Heart right ventricle (tissue), 16 donors: Measurements from ENCODE around the gene SH3D21. TPM values are rescaled to one million over a fixed set of nuclear protein-coding genes. Genes with fewer than 3 reads are reported as not detected.
A peak's percentile ranks its signal among the peaks of the same experiment; 100 is the strongest.

Experiments
- ATAC-seq, 8 donors: fragments of 200-7000 bp; cut with Tn5 transposase; one replicate each; pipeline ENCODE4 v1.9.1; 2020; ENCODE audit warnings: mild to moderate bottlenecking in 8 of 8, moderate library complexity in 8 of 8, moderate number of reproducible peaks in 1 of 8
- DNase-seq, 2 donors: peaks; one replicate each; pipeline ENCODE4 v3.0.0-alpha.2; 2020
- H3K27ac ChIP-seq, 10 donors: fragments of 200-600 bp; sonication (generic) in 2 of 10; one replicate each; pipeline versions ENCODE4 v1.5.0 to v1.8.0; 2020 to 2022; ENCODE audit warnings: mild to moderate bottlenecking in 3 of 10
- H3K27me3 ChIP-seq, 7 donors: fragments of 200-600 bp; one replicate each; pipeline ENCODE4 v1.8.0; 2021 to 2022; ENCODE audit warnings: mild to moderate bottlenecking in 2 of 7
- H3K36me3 ChIP-seq, 9 donors: fragments of 200-600 bp; sonication (generic) in 1 of 9; one replicate each; pipeline versions ENCODE4 v1.5.0 to v1.8.0; 2020 to 2022; ENCODE audit warnings: mild to moderate bottlenecking in 2 of 9
- H3K4me1 ChIP-seq, 9 donors: fragments of 200-600 bp; sonication (generic) in 1 of 9; one replicate each; pipeline versions ENCODE4 v1.5.0 to v1.8.0; 2020 to 2022; ENCODE audit warnings: mild to moderate bottlenecking in 4 of 9
- H3K4me3 ChIP-seq, 10 donors: fragments of 200-600 bp; sonication (generic) in 2 of 10; one replicate each; pipeline versions ENCODE4 v1.5.0 to v1.8.0; 2020 to 2022; ENCODE audit warnings: mild to moderate bottlenecking in 7 of 10, moderate library complexity in 2 of 10
- H3K9me3 ChIP-seq, 11 donors: fragments of 200-600 bp in 10 of 11; sonication (generic) in 2 of 11; one replicate each; pipeline versions ENCODE4 v1.5.0 to v1.8.0; 2013 to 2022; ENCODE audit warnings: mild to moderate bottlenecking in 2 of 11, control low read depth in 1 of 11, moderate library complexity in 1 of 11
- WGBS, 2 donors: extraction: QIAGEN DNeasy Blood & Tissue Kit; methylation state at CpG; one replicate each; pipeline ENCODE4 v1.1.7; 2013; ENCODE audit warnings: inconsistent platforms in 1 of 2; 5-methylcytosine and 5-hydroxymethylcytosine counted together
- intact Hi-C, 10 donors: fragments of 100-400 bp; cut with DNase I; formaldehyde crosslinking; loops; one replicate each; pipeline versions ENCODE4 v1.11.1 to v1.14.2; 2022
- polyA plus RNA-seq, 2 donors: library from polyadenylated mRNA; stranded (reverse); fragments of 200-250 nt; gene quantifications; one replicate each; pipeline ENCODE4 v1.2.3, GENCODE V29; 2013
- total RNA-seq, 10 donors: library from RNA; stranded (reverse); fragmentation: NEBNext Ultra II Directional in 3 of 10; extraction: Animal tissue kit (Norgen Biotek cat#: 25700) in 3 of 10; gene quantifications; one replicate each; pipeline versions ENCODE4 v1.2.1 to v1.2.4, GENCODE V29; 2021 to 2023
- TF ChIP-seq, protein P1 (sequence below), 9 donors: fragments of 200-600 bp; sonication (generic) in 2 of 9; IDR thresholded peaks; one replicate each; pipeline versions ENCODE4 v1.5.0 to v1.8.0; 2021 to 2022; ENCODE audit warnings: antibody characterized with exemption in 9 of 9, mild to moderate bottlenecking in 5 of 9, moderate library complexity in 1 of 9
- donor health status: Arrhythmogenic right ventricular cardiomyopathy.
- donor health status: ischemic (EF 13 %, LVEDD 7.1; RV severe dilation, severe dysfunction).
- donor health status: healthy with polysubstance abuse.
- donor health status: DM: no; HTN: yes; CAD: no.
- donor health status: DM: no; HTN: no; CAD: no.
- donor health status: ischemic (EF 25% LVEDD 6.9; RV normal size, moderate dysfunction).
- donor health status: ischemic (EF 25% LVEDD 5.7; RV mildly dilated, moderate dysfunction).
- donor health status: healthy.
- donor health status: DM: yes; HTN: yes; CAD: no.
- donor health status: Ischemic cardiomyopathy.
- donor health status: ischemic (EF 35%, LVEDD 5.7; RV mildly dilated, moderate dysfunction).
- donor health status: nonischemic (EF 11% LVEDD 7.7; RV severe dilation, severe dysfunction).
- donor health status: DM: yes; HTN: yes; CAD: no.
- donor health status: PGD.
- donor health status: ischemic (EF 29% LVEDD 5.4; RV normal size, mild dysfunction).
- donor health status: nonischemic (EF 23%, LVEDD 6.1; RV moderate dilation, normal function).

Gene SH3D21
- total and polyA plus RNA-seq, 12 donors, result 0.58 to 4.8 (median 1.7) TPM

- Histone ChIP-seq H3K9me3 (no peaks in the 10 kb centered on the region), H3K4me1 (peaks cover 4 to 41% (median 20%) of the 10 kb centered on the region in 9 donors)
- intact Hi-C loops, result loop anchor here in 4 of 10 donors (5.0 to 10.0 kb wide), 3 partner anchors 60 to 110 kb away; no protein-coding TSS in a partner anchor
Observed at GRCh38 chr1:36304970-36305914, 926 bp upstream of the SH3D21 start.

GRCh38 chr1:36305915-36306209 is 306 bp upstream of the SH3D21 start:
- WGBS, 2 donors, result 72 to 74% methylated on average over 7 of the region's 7 CpGs
- H3K4me3 ChIP-seq, result peak overlapping the region in 8 of 10 donors; percentile 65 to 98 (median 84)

More at GRCh38 chr1:36304970-36305914, 926 bp upstream of the SH3D21 start:
- ATAC-seq, result no peak
- 76 to 80% methylated on average over 10 of the region's 10 CpGs for WGBS, 2 donors
- H3K27ac ChIP-seq, result peak overlapping the region in 8 of 10 donors; percentile 76 to 91 (median 80)
- H3K4me3 ChIP-seq, result no peak overlapping the region
- TF ChIP-seq, protein P1, sequence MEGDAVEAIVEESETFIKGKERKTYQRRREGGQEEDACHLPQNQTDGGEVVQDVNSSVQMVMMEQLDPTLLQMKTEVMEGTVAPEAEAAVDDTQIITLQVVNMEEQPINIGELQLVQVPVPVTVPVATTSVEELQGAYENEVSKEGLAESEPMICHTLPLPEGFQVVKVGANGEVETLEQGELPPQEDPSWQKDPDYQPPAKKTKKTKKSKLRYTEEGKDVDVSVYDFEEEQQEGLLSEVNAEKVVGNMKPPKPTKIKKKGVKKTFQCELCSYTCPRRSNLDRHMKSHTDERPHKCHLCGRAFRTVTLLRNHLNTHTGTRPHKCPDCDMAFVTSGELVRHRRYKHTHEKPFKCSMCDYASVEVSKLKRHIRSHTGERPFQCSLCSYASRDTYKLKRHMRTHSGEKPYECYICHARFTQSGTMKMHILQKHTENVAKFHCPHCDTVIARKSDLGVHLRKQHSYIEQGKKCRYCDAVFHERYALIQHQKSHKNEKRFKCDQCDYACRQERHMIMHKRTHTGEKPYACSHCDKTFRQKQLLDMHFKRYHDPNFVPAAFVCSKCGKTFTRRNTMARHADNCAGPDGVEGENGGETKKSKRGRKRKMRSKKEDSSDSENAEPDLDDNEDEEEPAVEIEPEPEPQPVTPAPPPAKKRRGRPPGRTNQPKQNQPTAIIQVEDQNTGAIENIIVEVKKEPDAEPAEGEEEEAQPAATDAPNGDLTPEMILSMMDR (IDR thresholded peaks at IDR 0.05), result no peak
- peaks cover 0 to 62% (median 43%) of the 10 kb centered on the region in 9 donors for H3K36me3 ChIP-seq
- no peaks in the 10 kb centered on the region for H3K27me3 ChIP-seq
- no peak for DNase-seq

DNA sequence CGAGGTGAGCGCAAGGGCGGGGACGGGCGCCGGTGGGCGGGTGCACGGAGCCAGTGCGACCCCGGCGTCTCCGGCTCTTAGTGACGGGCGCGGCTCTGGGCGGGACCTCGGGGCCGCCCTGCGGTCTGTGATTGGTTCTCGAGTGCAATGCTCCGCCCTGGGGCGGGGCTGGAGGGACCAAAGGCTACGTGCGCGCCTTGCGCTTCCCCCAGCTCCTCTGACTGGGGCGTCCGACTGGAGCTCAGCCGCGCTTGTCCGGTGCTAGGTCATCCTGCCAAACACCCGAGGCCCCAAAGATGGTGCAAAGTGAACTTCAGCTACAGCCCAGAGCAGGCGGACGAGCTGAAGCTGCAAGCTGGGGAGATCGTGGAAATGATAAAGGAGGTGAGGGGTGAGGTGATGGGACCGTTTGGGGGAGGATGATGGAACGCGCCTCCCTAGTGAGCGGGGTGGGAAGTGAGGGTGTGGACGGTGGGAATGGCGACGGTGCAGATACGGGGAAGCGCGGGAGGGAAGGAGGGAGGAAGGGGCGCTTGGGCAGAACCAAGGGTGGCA is 811 bp downstream of the SH3D21 start:
- TF ChIP-seq, protein P1 (IDR thresholded peaks at IDR 0.05), result no peak
- ATAC-seq, result peak; percentile 97 to 99 (median 98)
- no peaks in the 10 kb centered on the region for H3K9me3 ChIP-seq
- H3K27ac ChIP-seq, result peak overlapping the region; percentile 48 to 91 (median 80)
- no peaks in the 10 kb centered on the region for H3K27me3 ChIP-seq
- peaks cover 4 to 33% (median 18%) of the 10 kb centered on the region in 9 donors for H3K4me1 ChIP-seq
- peaks cover 0 to 51% (median 26%) of the 10 kb centered on the region in 9 donors for H3K36me3 ChIP-seq
- 2% methylated on average over 44 to 46 of the region's 46 CpGs for WGBS, 2 donors
- DNase-seq, result peak; percentile 91 to 93
- intact Hi-C loops, result loop anchor here in 4 of 10 donors (5.0 to 10.0 kb wide), 3 partner anchors 58 to 108 kb away; no protein-coding TSS in a partner anchor
- peak overlapping the region; percentile 65 to 98 (median 84) for H3K4me3 ChIP-seq

More at GRCh38 chr1:36305915-36306209, 306 bp upstream of the SH3D21 start:
- DNase-seq (no peak), ATAC-seq (no peak)
- Histone ChIP-seq H3K9me3 (no peaks in the 10 kb centered on the region), H3K27me3 (no peaks in the 10 kb centered on the region), H3K4me1 (peaks cover 4 to 34% (median 18%) of the 10 kb centered on the region in 9 donors), H3K36me3 (peaks cover 0 to 56% (median 37%) of the 10 kb centered on the region in 9 donors), H3K27ac (peak overlapping the region in 9 of 10 donors; percentile 76 to 91 (median 80))
- intact Hi-C loops, result loop anchor here in 4 of 10 donors (5.0 to 10.0 kb wide), 3 partner anchors 59 to 109 kb away; no protein-coding TSS in a partner anchor
- TF ChIP-seq, protein P1 (IDR thresholded peaks at IDR 0.05), result no peak
